HUDEP-2 (cell line): ENCODE data around the gene DCC.

Experiments used
- DNase-seq, 76 experiments: peaks; one replicate each; lab custom pipeline; 2025; ENCODE audit not compliant: unreplicated experiment in 76 of 76; lab: John Stamatoyannopoulos, UW

The DCC gene

GRCh38 chr18:52888014-52888413 is 548.0 kb downstream of the DCC start:
- no peak for DNase-seq

- DNase-seq, result no peak
Measured at GRCh38 chr18:52894801-52895200, 554.8 kb downstream of the DCC start.

DNA sequence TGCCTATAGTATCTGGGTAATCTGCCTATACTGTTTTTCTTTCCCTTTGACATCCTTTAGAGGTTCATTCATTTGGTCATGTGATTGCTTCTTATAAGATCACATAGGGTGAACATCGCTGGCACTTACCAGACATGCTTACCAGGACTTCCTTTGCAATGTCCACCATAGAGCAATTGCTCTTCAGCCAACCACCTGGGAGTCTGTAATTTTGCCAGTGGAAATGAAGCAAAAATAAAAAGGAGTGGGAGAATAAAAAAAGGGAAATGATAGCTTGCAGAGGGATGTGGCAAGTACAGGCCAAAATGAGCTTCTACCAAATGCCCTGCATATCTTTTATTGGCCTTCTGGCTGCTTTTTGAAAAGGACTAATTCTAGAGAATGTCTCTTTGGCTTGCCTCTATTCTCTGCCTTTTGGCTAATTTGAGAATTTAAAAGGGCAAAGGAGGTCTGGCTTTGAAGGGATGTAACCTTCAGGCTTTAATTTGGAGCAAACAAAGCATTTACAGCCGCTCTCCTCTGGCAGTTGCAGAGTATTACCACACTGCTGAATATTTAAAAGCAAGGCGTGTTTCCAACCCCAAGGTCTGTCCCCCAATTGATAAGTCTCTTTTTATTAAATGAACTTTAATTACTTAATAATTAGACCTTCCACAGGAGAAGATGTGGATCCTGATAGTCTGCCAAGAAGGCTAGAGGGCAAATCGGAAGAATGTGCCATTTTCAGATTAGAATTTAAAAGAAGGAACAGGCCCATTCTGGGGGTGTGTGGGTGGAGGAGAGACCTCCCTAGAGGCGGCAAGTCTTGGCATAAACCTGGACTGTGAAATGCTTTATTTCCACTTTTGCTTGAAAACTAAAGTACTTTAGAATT is 557.9 kb downstream of the DCC start:
- no peak for DNase-seq

GRCh38 chr18:52898485-52899058 is 558.6 kb downstream of the DCC start:
- DNase-seq, result no peak

GRCh38 chr18:52902188-52902587 is 562.2 kb downstream of the DCC start:
- DNase-seq, result no peak

GRCh38 chr18:52903857-52904256 is 563.9 kb downstream of the DCC start:
- peak in 2 of 76 experiments; percentile 1 to 2 for DNase-seq

- DNase-seq, result no peak
Measured at GRCh38 chr18:52907543-52908308, 567.7 kb downstream of the DCC start.

GRCh38 chr18:52914148-52914547 is 574.2 kb downstream of the DCC start:
- DNase-seq, result no peak

DNA sequence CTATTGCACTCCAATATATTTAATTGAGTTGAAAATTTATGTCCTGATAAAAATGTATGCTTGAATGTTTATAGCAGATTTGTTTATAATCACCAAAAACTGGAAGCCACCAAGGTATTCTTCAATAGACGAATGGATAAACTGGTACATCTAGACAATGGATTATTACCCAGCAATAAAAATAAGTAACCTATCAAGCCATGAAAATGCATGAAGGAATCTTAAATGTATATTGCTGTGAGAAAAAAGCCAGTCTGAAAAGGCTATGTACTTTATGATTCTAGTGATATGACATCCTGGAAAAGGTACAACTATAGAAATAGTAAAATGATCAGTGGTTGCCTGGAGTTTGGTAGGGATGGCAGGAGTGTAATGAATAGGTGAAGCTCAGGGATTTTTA is 580.7 kb downstream of the DCC start:
- no peak for DNase-seq

- no peak for DNase-seq
Measured at GRCh38 chr18:52933356-52933755, 593.4 kb downstream of the DCC start.

- DNase-seq, result no peak
Measured at GRCh38 chr18:52936931-52937330, 596.9 kb downstream of the DCC start.

GRCh38 chr18:52937840-52938239 is 597.8 kb downstream of the DCC start:
- no peak for DNase-seq

DNA sequence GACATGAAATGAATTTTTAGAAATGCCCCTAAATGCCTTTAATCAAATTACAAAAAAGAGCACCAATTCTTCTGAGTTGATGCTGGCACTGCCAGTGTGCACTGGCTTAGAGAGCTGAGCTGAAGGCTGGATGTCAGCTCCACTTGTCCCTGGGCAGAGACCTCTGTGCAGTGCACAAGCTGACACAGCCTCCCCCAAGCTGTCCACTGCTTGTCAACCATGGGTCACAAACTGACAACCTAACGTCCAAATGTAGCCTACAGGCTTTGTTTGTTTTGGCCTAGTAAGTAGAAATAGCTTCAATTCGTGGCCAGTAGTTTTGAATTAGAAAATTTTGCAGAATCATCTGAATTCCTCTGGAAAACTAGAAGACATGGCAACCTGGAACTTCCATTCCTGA is 605.6 kb downstream of the DCC start:
- no peak for DNase-seq

DNA sequence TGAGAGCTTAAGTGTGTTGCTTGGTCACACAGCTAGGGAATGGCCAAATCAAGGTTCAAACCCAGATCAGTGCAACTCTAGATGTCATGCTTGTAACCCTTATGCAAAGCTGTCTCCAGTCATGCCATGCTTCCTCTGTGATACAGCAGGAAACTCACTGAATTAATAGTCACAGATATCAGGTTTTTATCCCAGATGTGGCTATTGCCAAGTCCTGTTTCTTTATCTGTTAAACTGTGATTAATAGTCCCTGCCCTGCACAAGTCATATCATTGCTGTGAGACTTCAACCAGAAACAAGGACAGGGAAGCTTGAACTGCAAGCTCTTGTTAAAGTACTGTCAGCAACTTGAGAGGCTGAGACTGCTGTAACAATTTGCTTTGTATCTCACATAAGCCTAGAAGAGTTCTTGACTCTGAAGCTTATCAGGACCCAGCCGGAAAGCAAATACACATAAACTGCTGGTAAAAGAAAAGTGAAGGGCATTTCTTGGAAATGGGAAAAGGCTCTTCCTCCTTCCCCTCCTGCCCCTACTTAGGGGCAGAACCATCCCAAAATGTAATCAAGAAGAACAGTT is 609.0 kb downstream of the DCC start:
- no peak for DNase-seq

DNA sequence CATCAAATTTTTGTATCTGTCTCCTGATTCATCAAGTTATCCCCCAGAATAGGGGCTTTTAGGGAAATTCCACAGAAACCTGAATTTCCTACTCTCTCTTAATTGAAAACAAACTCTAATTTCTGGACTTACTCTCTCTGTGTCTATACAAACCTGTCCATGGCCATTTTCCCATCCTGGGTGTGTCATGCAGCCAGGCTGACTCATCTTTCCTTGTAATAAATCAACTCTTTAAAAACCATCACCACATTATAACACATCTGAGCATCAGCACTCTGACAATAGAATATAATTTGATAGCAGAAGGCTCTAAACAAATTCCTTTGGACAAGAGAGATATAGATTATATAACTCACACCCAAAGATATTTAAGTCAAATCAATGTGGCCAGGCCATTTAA is 610.2 kb downstream of the DCC start:
- DNase-seq, result no peak

DNA sequence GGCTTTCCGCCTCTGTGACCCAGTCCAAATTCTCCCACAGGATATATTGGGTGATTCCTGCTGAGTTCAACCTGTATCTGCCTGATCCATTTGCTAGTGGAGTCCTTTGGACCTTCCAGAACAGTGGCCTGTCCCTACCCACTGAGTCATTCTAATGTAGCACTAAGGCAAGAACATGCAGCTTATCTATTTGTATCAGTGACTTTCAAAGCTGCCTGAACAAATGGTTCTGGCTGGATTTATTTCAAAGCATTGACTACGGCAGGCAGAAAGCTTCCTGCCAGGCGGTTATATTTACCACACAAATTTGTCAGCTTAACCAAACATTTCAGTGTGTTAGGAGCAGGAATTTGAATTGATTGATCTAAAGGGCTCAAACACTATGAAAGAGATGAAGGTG is 613.4 kb downstream of the DCC start:
- no peak for DNase-seq

- no peak for DNase-seq
Measured at GRCh38 chr18:52963481-52963880, 623.5 kb downstream of the DCC start.

- no peak for DNase-seq
Measured at GRCh38 chr18:52970686-52971085, 630.7 kb downstream of the DCC start.

DNA sequence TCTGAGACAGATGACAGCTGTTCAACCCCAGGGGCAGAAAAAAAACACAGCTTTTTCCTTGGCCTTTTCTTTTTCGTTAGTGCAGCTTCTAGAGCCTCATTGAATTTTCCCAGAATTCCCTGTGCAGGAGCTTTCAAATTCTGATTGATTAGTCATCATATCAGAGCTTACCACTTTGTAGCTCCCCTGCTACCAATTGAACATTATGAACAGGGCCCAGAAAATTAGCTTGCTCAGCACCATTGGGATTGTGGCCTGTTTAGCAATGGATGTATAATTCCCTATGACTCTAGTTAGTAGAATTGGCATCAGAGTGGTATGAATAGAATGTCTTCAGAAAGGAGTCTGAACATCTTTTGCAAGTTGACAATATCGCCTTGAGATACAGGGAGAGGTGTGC is 631.1 kb downstream of the DCC start:
- no peak for DNase-seq

GRCh38 chr18:52979892-52980291 is 639.9 kb downstream of the DCC start:
- DNase-seq, result no peak

DNA sequence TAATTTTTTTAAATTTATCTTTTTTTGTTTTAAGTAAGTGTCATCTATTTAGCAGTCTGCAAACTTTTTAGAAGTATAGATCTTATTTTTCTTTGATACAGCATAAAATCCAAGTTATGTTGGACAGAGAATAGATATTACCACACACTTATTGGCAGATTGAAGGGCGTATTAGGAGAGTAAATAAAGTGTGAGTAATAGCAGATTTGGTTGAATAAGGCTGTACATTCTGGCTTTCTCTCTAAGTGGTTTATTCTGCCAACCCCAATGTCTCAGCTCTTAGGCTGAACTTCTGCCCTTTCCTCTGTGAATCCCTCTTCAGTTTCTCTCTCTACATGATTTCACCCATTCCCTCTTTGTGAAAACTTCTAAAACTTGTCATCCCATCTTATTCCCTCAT is 651.2 kb downstream of the DCC start:
- DNase-seq, result no peak
